DND-41 (cell line): ENCODE measurements around the gene ACSM6.

Experiments used
- ATAC-seq: fragments of 200-7000 bp; cut with Tn5 transposase; 3 replicates; pipeline ENCODE4 v1.9.1; 2021; ENCODE audit warnings: low read depth; ENCODE audit not compliant: insufficient read depth
- DNase-seq: peaks from one replicate; pipeline ENCODE4 v3.0.0-alpha.2; 2020
- H2AFZ ChIP-seq: 2 replicates; pipeline ENCODE4 v1.6.0; 2012; ENCODE audit warnings: low read depth, low read length
- H3K27ac ChIP-seq: 2 replicates; pipeline ENCODE4 v1.5.1; 2012; ENCODE audit warnings: low read length, inconsistent platforms
- H3K27me3 ChIP-seq: fragments of 200-600 bp; sonication (generic); 2 replicates; pipeline ENCODE4 v1.6.0; 2012; ENCODE audit warnings: low read length, mild to moderate bottlenecking, inconsistent platforms; ENCODE audit not compliant: insufficient read depth, poor library complexity
- H3K36me3 ChIP-seq: 2 replicates; pipeline ENCODE4 v1.5.1; 2012; ENCODE audit warnings: low read length, inconsistent platforms; ENCODE audit not compliant: insufficient read depth
- H3K4me1 ChIP-seq: 2 replicates; pipeline ENCODE4 v1.5.1; 2012; ENCODE audit warnings: mild to moderate bottlenecking, low read length; ENCODE audit not compliant: insufficient read depth
- H3K4me2 ChIP-seq: 2 replicates; pipeline ENCODE4 v1.6.0; 2012; ENCODE audit warnings: mild to moderate bottlenecking, moderate library complexity, low read length, inconsistent platforms; ENCODE audit not compliant: insufficient read depth
- H3K4me3 ChIP-seq, 2 experiments: fragments of 200-600 bp in 1 of 2; shearing (Covaris generic) in 1 of 2; 2 replicates each; pipeline ENCODE4 v1.5.1; 2012 to 2016; ENCODE audit warnings: inconsistent platforms in 2 of 2, low read length in 2 of 2, mild to moderate bottlenecking in 2 of 2, low read depth in 1 of 2, moderate library complexity in 1 of 2
- H3K79me2 ChIP-seq: 2 replicates; pipeline ENCODE4 v1.6.0; 2012; ENCODE audit warnings: low read length, inconsistent platforms; ENCODE audit not compliant: insufficient read depth
- H3K9ac ChIP-seq: 2 replicates; pipeline ENCODE4 v1.6.0; 2012; ENCODE audit warnings: low read depth, mild to moderate bottlenecking, inconsistent platforms, low read length, moderate library complexity
- H3K9me3 ChIP-seq: 2 replicates; pipeline ENCODE4 v1.5.1; 2012; ENCODE audit warnings: low read length, moderate library complexity, mild to moderate bottlenecking, inconsistent platforms; ENCODE audit not compliant: insufficient read depth, severe bottlenecking
- H4K20me1 ChIP-seq: 2 replicates; pipeline ENCODE4 v1.6.0; 2012; ENCODE audit warnings: low read length; ENCODE audit not compliant: insufficient read depth
- EZH2 ChIP-seq: IDR thresholded peaks from 3 replicates; pipeline ENCODE4 v1.6.1; 2012; ENCODE audit warnings: borderline replicate concordance, low read depth, mild to moderate bottlenecking, moderate library complexity, low read length, inconsistent platforms; ENCODE audit not compliant: severe bottlenecking
- TF ChIP-seq, protein P1 (sequence below): IDR thresholded peaks from 2 replicates; pipeline ENCODE4 v1.5.1; 2012; ENCODE audit warnings: borderline replicate concordance, low read length, moderate library complexity, mild to moderate bottlenecking; ENCODE audit not compliant: poor library complexity, severe bottlenecking; ENCODE audit errors: extremely low read depth

ACSM6 gene

DNA sequence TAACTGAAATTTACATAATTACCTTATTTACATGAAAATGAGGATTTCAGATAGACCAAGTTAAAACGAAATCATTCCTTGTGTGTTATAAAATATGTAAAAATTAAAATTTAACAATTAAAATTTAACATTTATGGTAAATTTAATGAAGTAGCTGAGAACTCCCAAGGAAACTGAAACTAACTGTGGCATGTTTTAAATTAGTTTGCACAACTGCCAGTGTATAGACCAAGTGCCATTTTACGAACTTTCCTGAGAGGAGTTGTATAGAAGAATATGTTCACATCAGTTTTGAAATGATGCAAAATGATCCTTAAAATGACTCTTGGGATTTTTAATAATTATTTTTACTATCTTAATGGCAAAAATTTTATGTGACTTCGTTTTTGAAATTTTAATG, 73.2 kb downstream of the ACSM6 start:
- Histone ChIP-seq H3K36me3 (no peaks in the 10 kb centered on the region), H2AFZ (no peak overlapping the region), H3K9me3 (no peaks in the 10 kb centered on the region), H3K27ac (no peak overlapping the region), H3K4me3 (no peak overlapping the region), H3K9ac (no peak overlapping the region), H3K4me2 (no peak overlapping the region), H3K79me2 (no peaks in the 10 kb centered on the region), H3K27me3 (peaks cover 15% of the 10 kb centered on the region), H3K4me1 (no peaks in the 10 kb centered on the region), H4K20me1 (no peaks in the 10 kb centered on the region)
- ATAC-seq (no peak), DNase-seq (no peak)
- TF ChIP-seq, protein P1, sequence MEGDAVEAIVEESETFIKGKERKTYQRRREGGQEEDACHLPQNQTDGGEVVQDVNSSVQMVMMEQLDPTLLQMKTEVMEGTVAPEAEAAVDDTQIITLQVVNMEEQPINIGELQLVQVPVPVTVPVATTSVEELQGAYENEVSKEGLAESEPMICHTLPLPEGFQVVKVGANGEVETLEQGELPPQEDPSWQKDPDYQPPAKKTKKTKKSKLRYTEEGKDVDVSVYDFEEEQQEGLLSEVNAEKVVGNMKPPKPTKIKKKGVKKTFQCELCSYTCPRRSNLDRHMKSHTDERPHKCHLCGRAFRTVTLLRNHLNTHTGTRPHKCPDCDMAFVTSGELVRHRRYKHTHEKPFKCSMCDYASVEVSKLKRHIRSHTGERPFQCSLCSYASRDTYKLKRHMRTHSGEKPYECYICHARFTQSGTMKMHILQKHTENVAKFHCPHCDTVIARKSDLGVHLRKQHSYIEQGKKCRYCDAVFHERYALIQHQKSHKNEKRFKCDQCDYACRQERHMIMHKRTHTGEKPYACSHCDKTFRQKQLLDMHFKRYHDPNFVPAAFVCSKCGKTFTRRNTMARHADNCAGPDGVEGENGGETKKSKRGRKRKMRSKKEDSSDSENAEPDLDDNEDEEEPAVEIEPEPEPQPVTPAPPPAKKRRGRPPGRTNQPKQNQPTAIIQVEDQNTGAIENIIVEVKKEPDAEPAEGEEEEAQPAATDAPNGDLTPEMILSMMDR, result no peak
- no peak for TF ChIP-seq EZH2

DNA sequence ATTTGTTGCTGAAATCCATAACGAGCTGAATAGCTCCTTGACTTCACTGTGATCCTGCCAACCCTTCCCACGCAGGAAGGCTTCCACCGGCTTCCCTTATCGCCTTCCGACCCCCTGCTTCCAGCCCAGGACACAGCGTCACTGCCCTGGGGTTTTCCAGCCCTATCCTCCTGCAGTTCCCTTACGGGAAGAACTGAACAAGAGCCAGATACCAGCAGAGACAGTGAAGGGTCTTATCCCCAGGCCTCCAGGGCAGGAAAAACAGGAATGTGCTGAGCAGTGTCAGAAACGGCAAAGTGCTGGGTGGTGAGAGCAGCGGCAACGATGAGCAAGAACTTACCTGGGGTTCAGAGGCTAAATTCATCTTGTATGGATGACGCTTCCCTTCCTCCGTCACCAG, 74.4 kb downstream of the ACSM6 start:
- no peak overlapping the region for H3K9ac ChIP-seq
- no peaks in the 10 kb centered on the region for H3K36me3 ChIP-seq
- no peaks in the 10 kb centered on the region for H3K79me2 ChIP-seq
- H2AFZ ChIP-seq, result no peak overlapping the region
- H3K4me1 ChIP-seq, result no peaks in the 10 kb centered on the region
- H3K4me3 ChIP-seq, result no peak overlapping the region
- no peak overlapping the region for H3K27ac ChIP-seq
- no peak overlapping the region for H3K4me2 ChIP-seq
- ATAC-seq, result no peak
- no peaks in the 10 kb centered on the region for H4K20me1 ChIP-seq
- TF ChIP-seq, protein P1, result no peak
- no peak for TF ChIP-seq EZH2
- no peaks in the 10 kb centered on the region for H3K9me3 ChIP-seq
- peaks cover 15% of the 10 kb centered on the region for H3K27me3 ChIP-seq
- no peak for DNase-seq

DNA sequence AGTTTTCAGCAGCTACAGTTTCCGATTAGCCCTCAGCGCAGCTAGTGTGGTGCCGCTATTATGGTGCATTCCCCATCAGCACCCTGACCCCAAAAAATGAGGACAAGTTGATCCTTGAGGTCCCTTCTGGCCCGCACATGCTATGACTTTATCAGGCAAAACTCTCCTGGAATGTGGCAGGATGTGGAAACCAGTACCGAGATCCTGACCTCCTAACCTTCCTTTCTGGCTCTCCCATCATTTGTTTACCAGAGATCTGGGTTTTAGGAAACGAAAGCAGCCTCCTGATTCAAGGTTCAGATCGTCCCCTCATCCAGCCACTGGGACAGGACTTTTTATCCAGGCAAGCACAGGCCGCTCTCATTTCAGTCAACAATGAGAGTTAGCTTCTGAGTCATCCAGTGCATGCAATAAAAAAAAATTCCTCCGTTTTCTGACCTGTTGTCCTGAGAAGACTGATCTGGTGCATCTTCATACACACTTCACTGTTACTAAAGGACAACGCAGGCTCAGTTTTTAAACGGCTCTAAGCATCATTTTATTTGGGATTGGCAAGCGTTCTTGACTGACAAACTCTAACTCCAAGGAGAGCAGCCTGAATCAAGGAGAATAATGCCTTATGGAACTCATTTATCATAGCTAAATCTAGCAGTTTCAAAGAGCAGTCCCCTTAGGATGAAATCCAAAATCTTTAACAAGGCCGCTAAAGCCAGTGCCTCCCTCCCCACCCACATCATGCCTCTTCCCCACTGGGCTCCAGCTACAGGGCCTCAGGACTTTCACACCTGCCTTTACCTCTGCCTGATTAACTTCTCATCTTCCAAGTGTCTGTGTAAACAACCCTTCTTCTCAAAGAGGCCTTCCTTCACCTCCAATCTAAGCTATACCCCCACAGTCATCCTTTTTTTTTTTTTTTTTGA, 79.6 kb downstream of the ACSM6 start:
- no peak overlapping the region for H3K27ac ChIP-seq

More for the DNA sequence above, 79.6 kb downstream of the ACSM6 start:
- Histone ChIP-seq H2AFZ (no peak overlapping the region), H3K9me3 (no peaks in the 10 kb centered on the region), H3K79me2 (no peaks in the 10 kb centered on the region), H4K20me1 (no peaks in the 10 kb centered on the region), H3K27me3 (peaks cover 6% of the 10 kb centered on the region), H3K4me3 (no peak overlapping the region), H3K4me1 (no peaks in the 10 kb centered on the region), H3K9ac (no peak overlapping the region), H3K36me3 (no peaks in the 10 kb centered on the region), H3K4me2 (no peak overlapping the region)
- TF ChIP-seq, protein P1, result no peak
- no peak for TF ChIP-seq EZH2
- no peak for DNase-seq
- ATAC-seq, result no peak
